SU-DHL-6 (cell line): ENCODE measurements around the gene INMT.

Experiments
- EZH2phosphoT487 ChIP-seq: fragments of 200-600 bp; sonication (generic), shearing (Covaris generic); conservative IDR thresholded peaks from 2 replicates; pipeline ENCODE4 v1.6.1; 2018; ENCODE audit warnings: mild to moderate bottlenecking, antibody characterized with exemption, low read length, moderate library complexity, mixed read lengths
- TF ChIP-seq, protein P1 (sequence below): fragments of 200-600 bp; sonication (generic); IDR thresholded peaks from one replicate; pipeline ENCODE4 v1.5.1; 2017; ENCODE audit warnings: antibody characterized with exemption, mild to moderate bottlenecking, low read length, moderate library complexity; ENCODE audit not compliant: insufficient read depth, poor library complexity, severe bottlenecking

DNA sequence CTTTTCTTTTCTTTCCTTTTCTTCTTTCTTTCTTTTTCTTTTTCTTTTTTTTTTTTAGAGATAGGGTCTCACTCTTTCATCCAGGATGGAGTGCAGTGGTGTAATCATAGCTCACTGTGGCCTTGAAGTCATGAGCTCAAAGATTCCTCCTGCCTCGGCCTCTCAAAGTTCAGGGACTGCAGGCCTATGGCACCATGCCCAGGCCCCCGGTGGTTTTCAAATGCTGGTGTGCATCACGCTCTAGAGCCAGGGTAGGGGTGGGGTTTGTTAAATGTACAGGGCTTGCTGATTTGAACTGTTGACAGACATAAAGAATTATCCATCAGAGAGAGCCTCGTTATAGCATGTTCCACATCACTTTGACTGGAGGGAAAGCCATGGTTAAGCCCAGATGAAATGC lies 25.0 kb downstream of the INMT start:
- TF ChIP-seq, protein P1, sequence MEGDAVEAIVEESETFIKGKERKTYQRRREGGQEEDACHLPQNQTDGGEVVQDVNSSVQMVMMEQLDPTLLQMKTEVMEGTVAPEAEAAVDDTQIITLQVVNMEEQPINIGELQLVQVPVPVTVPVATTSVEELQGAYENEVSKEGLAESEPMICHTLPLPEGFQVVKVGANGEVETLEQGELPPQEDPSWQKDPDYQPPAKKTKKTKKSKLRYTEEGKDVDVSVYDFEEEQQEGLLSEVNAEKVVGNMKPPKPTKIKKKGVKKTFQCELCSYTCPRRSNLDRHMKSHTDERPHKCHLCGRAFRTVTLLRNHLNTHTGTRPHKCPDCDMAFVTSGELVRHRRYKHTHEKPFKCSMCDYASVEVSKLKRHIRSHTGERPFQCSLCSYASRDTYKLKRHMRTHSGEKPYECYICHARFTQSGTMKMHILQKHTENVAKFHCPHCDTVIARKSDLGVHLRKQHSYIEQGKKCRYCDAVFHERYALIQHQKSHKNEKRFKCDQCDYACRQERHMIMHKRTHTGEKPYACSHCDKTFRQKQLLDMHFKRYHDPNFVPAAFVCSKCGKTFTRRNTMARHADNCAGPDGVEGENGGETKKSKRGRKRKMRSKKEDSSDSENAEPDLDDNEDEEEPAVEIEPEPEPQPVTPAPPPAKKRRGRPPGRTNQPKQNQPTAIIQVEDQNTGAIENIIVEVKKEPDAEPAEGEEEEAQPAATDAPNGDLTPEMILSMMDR = no peak
- TF ChIP-seq EZH2phosphoT487 = no peak
